Smooth muscle cell (in vitro differentiated cells): ENCODE measurements around the gene RPL31. TPM values are rescaled to one million over a fixed set of nuclear protein-coding genes. Genes with fewer than 3 reads are reported as not detected.

ENCODE experiments used
- DNase-seq: peaks from one replicate; lab custom pipeline; 2025; ENCODE audit not compliant: unreplicated experiment; lab: John Stamatoyannopoulos, UW
- H2AFZ ChIP-seq: fragments of 200-600 bp; sonication (generic); 2 replicates; pipeline ENCODE4 v1.6.0; 2016; ENCODE audit warnings: antibody characterized with exemption, low read depth, mild to moderate bottlenecking
- H3F3A ChIP-seq: fragments of 200-600 bp; sonication (generic); 2 replicates; pipeline ENCODE4 v1.6.0; 2017; ENCODE audit warnings: antibody characterized with exemption, low read depth
- H3K27ac ChIP-seq: fragments of 200-600 bp; sonication (generic); 2 replicates; pipeline ENCODE4 v1.5.1; 2016; ENCODE audit warnings: low read depth, mild to moderate bottlenecking
- H3K27me3 ChIP-seq: fragments of 200-600 bp; sonication (generic); 2 replicates; pipeline ENCODE4 v1.6.1; 2016; ENCODE audit warnings: low read depth, mild to moderate bottlenecking
- H3K36me3 ChIP-seq: fragments of 200-600 bp; sonication (generic); 2 replicates; pipeline ENCODE4 v1.5.1; 2016; ENCODE audit warnings: low read depth
- H3K4me1 ChIP-seq: fragments of 200-600 bp; sonication (generic); 2 replicates; pipeline ENCODE4 v1.5.1; 2016; ENCODE audit warnings: low read depth
- H3K4me2 ChIP-seq: fragments of 200-600 bp; sonication (generic); 2 replicates; pipeline ENCODE4 v1.6.0; 2016; ENCODE audit warnings: mild to moderate bottlenecking
- H3K4me3 ChIP-seq: fragments of 200-600 bp; sonication (generic); 2 replicates; pipeline ENCODE4 v1.5.1; 2016; ENCODE audit warnings: mild to moderate bottlenecking
- H3K79me2 ChIP-seq: fragments of 200-600 bp; sonication (generic); 2 replicates; pipeline ENCODE4 v1.6.0; 2016; ENCODE audit warnings: low read depth, mild to moderate bottlenecking
- H3K9ac ChIP-seq: fragments of 200-600 bp; sonication (generic); 2 replicates; pipeline ENCODE4 v1.6.0; 2016; ENCODE audit warnings: low read depth
- H3K9me3 ChIP-seq: fragments of 200-600 bp; sonication (generic); replicated peaks from 2 replicates; pipeline ENCODE4 v1.5.1; 2016; ENCODE audit warnings: low read depth
- H4K20me1 ChIP-seq: fragments of 200-600 bp; sonication (generic); 2 replicates; pipeline ENCODE4 v1.6.0; 2016; ENCODE audit warnings: low read depth
- CTCF ChIP-seq: fragments of 200-600 bp; sonication (generic); IDR thresholded peaks from 2 replicates; pipeline ENCODE4 v1.5.1; 2017; ENCODE audit warnings: borderline replicate concordance, mild to moderate bottlenecking, antibody characterized with exemption; ENCODE audit not compliant: insufficient read depth, poor library complexity, severe bottlenecking
- WGBS: methylation state at CpG from one replicate; pipeline ENCODE4 v1.1.7; 2016; ENCODE audit warnings: low lambda C conversion rate; 5-methylcytosine and 5-hydroxymethylcytosine counted together
- polyA plus RNA-seq: library from polyadenylated mRNA; unstranded; fragments of >200 nt; fragmentation: Nextera tagmentation; extraction: Ambion mirVana; gene quantifications from 2 replicates; pipeline ENCODE4 v1.2.1, GENCODE V29; 2016
- total RNA-seq: library from RNA; depleted of rRNA; stranded (reverse); fragments of >200 nt; gene quantifications from 2 replicates; pipeline ENCODE4 v1.2.3, GENCODE V29; 2014

RPL31 gene
- total and polyA plus RNA-seq, 2 experiments from 2014 or later = 1,320 to 1,508 TPM

GRCh38 chr2:100999995-101000394, 2.1 kb upstream of the RPL31 start:
- no peak for TF ChIP-seq CTCF
- no peak for DNase-seq
- WGBS = 78% methylated on average over 2 of the region's 2 CpGs

GRCh38 chr2:101002562-101003277, 631 bp downstream of the RPL31 start:
- peak overlapping the region; percentile 86 for H2AFZ ChIP-seq
- peak overlapping the region; percentile 94 for H3K9ac ChIP-seq
- H3K27me3 ChIP-seq = no peaks in the 10 kb centered on the region
- H3K4me3 ChIP-seq = peak overlapping the region; percentile 92
- TF ChIP-seq CTCF = no peak
- H3K79me2 ChIP-seq = peaks cover 48% of the 10 kb centered on the region
- peaks cover 34% of the 10 kb centered on the region for H3F3A ChIP-seq
- H3K36me3 ChIP-seq = peaks cover 12% of the 10 kb centered on the region
- H3K4me1 ChIP-seq = peaks cover 15% of the 10 kb centered on the region
- H4K20me1 ChIP-seq = peaks cover 52% of the 10 kb centered on the region
- no peak for DNase-seq
- peak overlapping the region; percentile 91 for H3K27ac ChIP-seq
- peak overlapping the region; percentile 96 for H3K4me2 ChIP-seq
- no peaks in the 10 kb centered on the region for H3K9me3 ChIP-seq
- WGBS = 2% methylated on average over 25 of the region's 26 CpGs

More at GRCh38 chr2:100999995-101000394, 2.1 kb upstream of the RPL31 start:
- no peak overlapping the region for H3K4me2 ChIP-seq
- no peak overlapping the region for H2AFZ ChIP-seq
- H4K20me1 ChIP-seq = peaks cover 25% of the 10 kb centered on the region
- no peaks in the 10 kb centered on the region for H3K9me3 ChIP-seq
- no peaks in the 10 kb centered on the region for H3K27me3 ChIP-seq
- H3K27ac ChIP-seq = no peak overlapping the region
- peaks cover 15% of the 10 kb centered on the region for H3K4me1 ChIP-seq
- H3F3A ChIP-seq = peaks cover 15% of the 10 kb centered on the region
- peaks cover 29% of the 10 kb centered on the region for H3K79me2 ChIP-seq
- no peak overlapping the region for H3K9ac ChIP-seq
- H3K36me3 ChIP-seq = no peaks in the 10 kb centered on the region
- H3K4me3 ChIP-seq = no peak overlapping the region

- Histone ChIP-seq H3K27ac (peak overlapping the region; percentile 91), H3K27me3 (no peaks in the 10 kb centered on the region), H3K79me2 (peaks cover 48% of the 10 kb centered on the region), H3F3A (peaks cover 34% of the 10 kb centered on the region), H3K9ac (peak overlapping the region; percentile 94), H3K4me2 (peak overlapping the region; percentile 96), H3K4me1 (peaks cover 15% of the 10 kb centered on the region), H3K36me3 (peaks cover 12% of the 10 kb centered on the region), H3K4me3 (peak overlapping the region; percentile 92), H4K20me1 (peaks cover 59% of the 10 kb centered on the region), H2AFZ (no peak overlapping the region), H3K9me3 (no peaks in the 10 kb centered on the region)
- WGBS = 7% methylated on average over 12 of the region's 12 CpGs
- TF ChIP-seq CTCF = no peak
- DNase-seq = no peak
These were observed 1.2 kb downstream of the RPL31 start for GRCh38 chr2:101003278-101003775.
